IMR-90 (cell line): ENCODE measurements around the gene LHX8. TPM values are rescaled to one million over a fixed set of nuclear protein-coding genes. Genes with fewer than 3 reads are reported as not detected.

Experiments
- ATAC-seq: fragments of 200-7000 bp; cut with Tn5 transposase; 2 replicates; pipeline ENCODE4 v1.9.1; 2020; ENCODE audit warnings: low read depth, mild to moderate bottlenecking, moderate library complexity
- BruUV-seq: library from RNA; stranded (reverse); fragments of 400-500 nt; replicated peaks from 2 replicates; lab custom pipeline; 2021; lab: Mats Ljungman, UMichigan
- CTCF ChIA-PET: fragments of 300-600 bp; formaldehyde crosslinking; extraction: SDS; loops from one replicate; lab custom pipeline; 2021; ENCODE audit warnings: antibody characterized with exemption; lab: Yijun Ruan, JAX
- POLR2A ChIA-PET: fragments of 300-600 bp; sonication (Branson Sonifier 250); formaldehyde crosslinking; loops from one replicate; lab custom pipeline; 2022; ENCODE audit warnings: antibody characterized with exemption; ENCODE audit not compliant: unreplicated experiment; lab: Charles Lee
- DNase-seq: peaks from one replicate; pipeline ENCODE4 v3.0.0; 2013
- H2AFZ ChIP-seq: replicated peaks from 2 replicates; pipeline ENCODE3; 2013; ENCODE audit warnings: low read length, mild to moderate bottlenecking; ENCODE audit not compliant: poor library complexity
- H2AK5ac ChIP-seq: 2 replicates; pipeline ENCODE4 v1.6.1; 2013; ENCODE audit warnings: low read depth, low read length, inconsistent platforms
- H2AK9ac ChIP-seq: replicated peaks from 2 replicates; pipeline ENCODE3; 2013; ENCODE audit warnings: mild to moderate bottlenecking, low read depth, low read length, moderate library complexity; ENCODE audit not compliant: poor library complexity
- H2BK120ac ChIP-seq: 2 replicates; pipeline ENCODE4 v1.6.1; 2013; ENCODE audit warnings: low read depth, low read length, inconsistent platforms
- H2BK15ac ChIP-seq: 3 replicates; pipeline ENCODE4 v1.6.1; 2013; ENCODE audit warnings: low read depth, low read length, inconsistent platforms
- H2BK20ac ChIP-seq: 2 replicates; pipeline ENCODE4 v1.6.1; 2013; ENCODE audit warnings: low read depth, mild to moderate bottlenecking, inconsistent platforms, low read length, moderate library complexity
- H2BK5ac ChIP-seq: 2 replicates; pipeline ENCODE4 v1.6.1; 2013; ENCODE audit warnings: mild to moderate bottlenecking, low read depth, low read length, inconsistent platforms; ENCODE audit not compliant: poor library complexity, severe bottlenecking
- H3K14ac ChIP-seq: replicated peaks from 2 replicates; pipeline ENCODE4 v1.6.1; 2013; ENCODE audit warnings: low read depth, low read length, inconsistent platforms
- H3K18ac ChIP-seq: 2 replicates; pipeline ENCODE4 v1.6.1; 2013; ENCODE audit warnings: low read depth, low read length, control low read depth
- H3K23ac ChIP-seq: 2 replicates; pipeline ENCODE4 v1.6.1; 2013; ENCODE audit warnings: low read depth, low read length, inconsistent platforms
- H3K27ac ChIP-seq: 2 replicates; pipeline ENCODE4 v1.5.1; 2013; ENCODE audit warnings: mild to moderate bottlenecking, control low read depth, low read length; ENCODE audit not compliant: insufficient read depth
- H3K27me3 ChIP-seq: 2 replicates; pipeline ENCODE4 v1.6.1; 2013; ENCODE audit warnings: low read length; ENCODE audit not compliant: control insufficient read depth, insufficient read depth
- H3K36me3 ChIP-seq: 2 replicates; pipeline ENCODE4 v1.6.1; 2013; ENCODE audit warnings: low read length, mixed read lengths; ENCODE audit not compliant: control insufficient read depth, insufficient read depth
- H3K4ac ChIP-seq: 2 replicates; pipeline ENCODE4 v1.6.1; 2013; ENCODE audit warnings: low read depth, low read length, inconsistent platforms
- H3K4me1 ChIP-seq: 2 replicates; pipeline ENCODE4 v1.6.1; 2013; ENCODE audit warnings: low read length, mixed read lengths; ENCODE audit not compliant: control insufficient read depth, insufficient read depth
- H3K4me2 ChIP-seq: 2 replicates; pipeline ENCODE4 v1.6.1; 2013; ENCODE audit warnings: low read depth, mild to moderate bottlenecking, control low read depth, low read length, moderate library complexity
- H3K4me3 ChIP-seq: 2 replicates; pipeline ENCODE4 v1.5.1; 2013; ENCODE audit warnings: low read depth, mild to moderate bottlenecking, control low read depth, low read length, moderate library complexity; ENCODE audit not compliant: insufficient read depth
- H3K56ac ChIP-seq: 2 replicates; pipeline ENCODE4 v1.6.1; 2013; ENCODE audit warnings: low read length, inconsistent platforms; ENCODE audit not compliant: insufficient read depth; ENCODE audit errors: extremely low read depth
- H3K79me1 ChIP-seq, 2 experiments: 2 replicates each; pipeline ENCODE4 v1.6.1; 2013; ENCODE audit warnings: low read length in 2 of 2, inconsistent platforms in 1 of 2, low read depth in 1 of 2
- H3K9ac ChIP-seq: 2 replicates; pipeline ENCODE4 v1.6.1; 2013; ENCODE audit warnings: low read depth, low read length, control low read depth
- H3K9me1 ChIP-seq: 2 replicates; pipeline ENCODE4 v1.6.1; 2013; ENCODE audit warnings: low read length, inconsistent platforms; ENCODE audit not compliant: insufficient read depth
- H3K9me3 ChIP-seq: 2 replicates; pipeline ENCODE4 v1.6.1; 2013; ENCODE audit warnings: low read length; ENCODE audit not compliant: control insufficient read depth, insufficient read depth
- H4K20me1 ChIP-seq: 2 replicates; pipeline ENCODE4 v1.6.1; 2013; ENCODE audit warnings: low read length, inconsistent platforms; ENCODE audit not compliant: insufficient read depth
- H4K5ac ChIP-seq: 2 replicates; pipeline ENCODE4 v1.6.1; 2013; ENCODE audit warnings: mild to moderate bottlenecking, low read depth, low read length, control low read depth
- H4K8ac ChIP-seq, 2 experiments: 2 replicates each; pipeline ENCODE4 v1.6.1; 2013; ENCODE audit warnings: low read depth in 2 of 2, low read length in 2 of 2, control low read depth in 1 of 2, inconsistent platforms in 1 of 2
- H4K91ac ChIP-seq: 2 replicates; pipeline ENCODE4 v1.6.1; 2013; ENCODE audit warnings: low read depth, low read length, inconsistent platforms; ENCODE audit not compliant: insufficient read depth
- BHLHE40 ChIP-seq: fragments of 150-350 bp; IDR thresholded peaks from 2 replicates; pipeline ENCODE4 v1.6.1; 2016; ENCODE audit warnings: mild to moderate bottlenecking, low read depth, low read length
- CEBPB ChIP-seq: IDR thresholded peaks from 2 replicates; pipeline ENCODE4 v1.6.1; 2012; ENCODE audit warnings: low read depth, low read length, improper control_type of control experiment
- CHD1 ChIP-seq: IDR thresholded peaks from 2 replicates; pipeline ENCODE4 v1.6.1; 2012; ENCODE audit warnings: low read depth, low read length, improper control_type of control experiment
- FOS ChIP-seq: fragments of 150-350 bp; IDR thresholded peaks from 2 replicates; pipeline ENCODE4 v1.6.1; 2016; ENCODE audit warnings: low read depth, low read length
- MAFK ChIP-seq: IDR thresholded peaks from 2 replicates; pipeline ENCODE4 v1.6.1; 2012; ENCODE audit warnings: low read depth, low read length, improper control_type of control experiment
- MAZ ChIP-seq: IDR thresholded peaks from 2 replicates; pipeline ENCODE4 v1.6.1; 2012; ENCODE audit warnings: low read depth, mild to moderate bottlenecking, low read length, improper control_type of control experiment, moderate library complexity, borderline replicate concordance
- MXI1 ChIP-seq: IDR thresholded peaks from 2 replicates; pipeline ENCODE4 v1.6.1; 2012; ENCODE audit warnings: low read depth, mild to moderate bottlenecking, low read length, moderate library complexity, borderline replicate concordance
- NFE2L2 ChIP-seq: fragments of 150-350 bp; IDR thresholded peaks from 2 replicates; pipeline ENCODE4 v1.6.1; 2016; ENCODE audit warnings: low read depth, mild to moderate bottlenecking, low read length
- RAD21 ChIP-seq: IDR thresholded peaks from 2 replicates; pipeline ENCODE4 v1.6.1; 2012; ENCODE audit warnings: low read length, improper control_type of control experiment
- RCOR1 ChIP-seq: IDR thresholded peaks from 2 replicates; pipeline ENCODE4 v1.6.1; 2012; ENCODE audit warnings: mild to moderate bottlenecking, low read length, improper control_type of control experiment; ENCODE audit not compliant: insufficient replicate concordance
- RFX5 ChIP-seq: IDR thresholded peaks from 2 replicates; pipeline ENCODE4 v1.8.0; 2012; ENCODE audit warnings: low read depth, mild to moderate bottlenecking, low read length, moderate library complexity
- SMC3 ChIP-seq: fragments of 150-350 bp; IDR thresholded peaks from 2 replicates; pipeline ENCODE4 v1.6.1; 2016; ENCODE audit warnings: low read depth, mild to moderate bottlenecking, antibody characterized with exemption, low read length, moderate library complexity
- dilution Hi-C: fragments of 300-500 bp; cut with HindIII; formaldehyde crosslinking; loops from one replicate; pipeline ENCODE4 v1.14.3; 2018; ENCODE audit warnings: low sequenced_read_pairs; ENCODE audit not compliant: unreplicated experiment
- in situ Hi-C: fragments of 300-500 bp; cut with MboI; formaldehyde crosslinking; loops from 3 replicates; pipeline ENCODE4 v1.14.3; 2019; ENCODE audit warnings: low sequenced_read_pairs, inconsistent platforms, mixed read lengths
- intact Hi-C: fragments of 100-400 bp; cut with micrococcal nuclease; formaldehyde crosslinking; loops from 2 replicates; pipeline ENCODE4 v1.10.0; 2022
- polyA plus RNA-seq, 3 experiments: library from polyadenylated mRNA; depleted of rRNA; stranded (reverse); fragments of >200 nt; gene quantifications; 2 replicates each; pipeline ENCODE4 v1.2.3, GENCODE V29; 2012; ENCODE audit warnings: low replicate concordance in 1 of 3
- total RNA-seq: library from RNA; depleted of rRNA; stranded (reverse); fragments of >200 nt; gene quantifications from 2 replicates; pipeline ENCODE4 v1.2.3, GENCODE V29; 2012
- TF ChIP-seq, protein P1 (sequence below): fragments of 150-350 bp; IDR thresholded peaks from 2 replicates; pipeline ENCODE4 v1.6.1; 2016; ENCODE audit warnings: low read depth, mild to moderate bottlenecking, low read length, moderate library complexity, borderline replicate concordance
- TF ChIP-seq, protein P2 (sequence below): fragments of 150-350 bp; IDR thresholded peaks from 2 replicates; pipeline ENCODE4 v1.6.1; 2017; ENCODE audit warnings: mild to moderate bottlenecking, antibody characterized with exemption, low read length, low read depth
- TF ChIP-seq, protein P3 (sequence below): conservative IDR thresholded peaks from 2 replicates; pipeline ENCODE4 v1.5.1; 2012; ENCODE audit warnings: mild to moderate bottlenecking, low read depth, low read length, improper control_type of control experiment

Gene LHX8
- total and polyA plus RNA-seq, 2 of the 4 experiments (the other 2 are of a cell fraction) = not detected

DNA sequence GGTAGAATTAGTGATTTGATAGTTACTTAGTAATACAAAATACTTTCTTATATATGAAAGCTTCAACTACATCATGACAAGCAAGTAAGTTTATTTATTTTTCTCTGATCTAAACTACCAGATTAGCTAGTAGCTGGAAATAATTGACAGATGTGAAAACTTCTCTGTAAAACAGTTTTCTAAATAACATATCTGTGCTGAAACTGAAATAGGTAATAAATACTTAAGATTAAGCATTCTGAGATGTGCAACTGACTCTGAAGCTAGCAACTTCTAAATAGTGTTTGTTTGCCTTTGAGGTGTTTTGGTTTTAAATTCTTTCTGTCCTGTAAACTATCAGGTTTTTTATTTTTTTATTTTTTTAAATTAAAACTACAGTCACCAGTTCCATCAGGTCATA lies 18.5 kb upstream of the LHX8 start:
- Histone ChIP-seq H3K9ac (no peak overlapping the region), H3K27ac (no peak overlapping the region), H2AK5ac (no peak overlapping the region), H3K79me1 (no peaks in the 10 kb centered on the region), H2BK120ac (no peak overlapping the region), H3K23ac (no peak overlapping the region), H3K56ac (no peak overlapping the region), H4K91ac (no peak overlapping the region), H3K27me3 (no peaks in the 10 kb centered on the region), H3K4me3 (no peak overlapping the region), H3K14ac (no peak overlapping the region), H3K4ac (no peak overlapping the region), H2AK9ac (no peak overlapping the region), H4K8ac (no peak overlapping the region), H3K18ac (no peak overlapping the region), H2BK15ac (no peak overlapping the region), H3K36me3 (no peaks in the 10 kb centered on the region), H3K4me2 (no peak overlapping the region), H3K9me1 (no peaks in the 10 kb centered on the region), H2BK5ac (no peak overlapping the region), H3K4me1 (no peaks in the 10 kb centered on the region), H2AFZ (no peak overlapping the region), H2BK20ac (no peak overlapping the region), H3K9me3 (no peaks in the 10 kb centered on the region; the same call in 1 of the 2 replicates), H4K20me1 (no peaks in the 10 kb centered on the region), H4K5ac (no peak overlapping the region)
- in situ Hi-C loops (no loop called here), intact Hi-C loops (no loop called here), dilution Hi-C loops (no loop called here)
- ChIA-PET CTCF (no interaction called here), POLR2A (no interaction called here)
- ATAC-seq (no peak), DNase-seq (no peak)
- no TSS peak for BruUV-seq
- TF ChIP-seq CEBPB (no peak), MAFK (no peak), MAZ (no peak), RCOR1 (no peak), FOS (no peak), CHD1 (no peak), BHLHE40 (no peak), NFE2L2 (no peak), MXI1 (no peak), SMC3 (no peak), RAD21 (no peak), RFX5 (no peak)
- TF ChIP-seq, protein P1, sequence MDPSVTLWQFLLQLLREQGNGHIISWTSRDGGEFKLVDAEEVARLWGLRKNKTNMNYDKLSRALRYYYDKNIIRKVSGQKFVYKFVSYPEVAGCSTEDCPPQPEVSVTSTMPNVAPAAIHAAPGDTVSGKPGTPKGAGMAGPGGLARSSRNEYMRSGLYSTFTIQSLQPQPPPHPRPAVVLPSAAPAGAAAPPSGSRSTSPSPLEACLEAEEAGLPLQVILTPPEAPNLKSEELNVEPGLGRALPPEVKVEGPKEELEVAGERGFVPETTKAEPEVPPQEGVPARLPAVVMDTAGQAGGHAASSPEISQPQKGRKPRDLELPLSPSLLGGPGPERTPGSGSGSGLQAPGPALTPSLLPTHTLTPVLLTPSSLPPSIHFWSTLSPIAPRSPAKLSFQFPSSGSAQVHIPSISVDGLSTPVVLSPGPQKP = no peak
- TF ChIP-seq, protein P2, sequence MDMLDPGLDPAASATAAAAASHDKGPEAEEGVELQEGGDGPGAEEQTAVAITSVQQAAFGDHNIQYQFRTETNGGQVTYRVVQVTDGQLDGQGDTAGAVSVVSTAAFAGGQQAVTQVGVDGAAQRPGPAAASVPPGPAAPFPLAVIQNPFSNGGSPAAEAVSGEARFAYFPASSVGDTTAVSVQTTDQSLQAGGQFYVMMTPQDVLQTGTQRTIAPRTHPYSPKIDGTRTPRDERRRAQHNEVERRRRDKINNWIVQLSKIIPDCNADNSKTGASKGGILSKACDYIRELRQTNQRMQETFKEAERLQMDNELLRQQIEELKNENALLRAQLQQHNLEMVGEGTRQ = no peak
- TF ChIP-seq, protein P3, sequence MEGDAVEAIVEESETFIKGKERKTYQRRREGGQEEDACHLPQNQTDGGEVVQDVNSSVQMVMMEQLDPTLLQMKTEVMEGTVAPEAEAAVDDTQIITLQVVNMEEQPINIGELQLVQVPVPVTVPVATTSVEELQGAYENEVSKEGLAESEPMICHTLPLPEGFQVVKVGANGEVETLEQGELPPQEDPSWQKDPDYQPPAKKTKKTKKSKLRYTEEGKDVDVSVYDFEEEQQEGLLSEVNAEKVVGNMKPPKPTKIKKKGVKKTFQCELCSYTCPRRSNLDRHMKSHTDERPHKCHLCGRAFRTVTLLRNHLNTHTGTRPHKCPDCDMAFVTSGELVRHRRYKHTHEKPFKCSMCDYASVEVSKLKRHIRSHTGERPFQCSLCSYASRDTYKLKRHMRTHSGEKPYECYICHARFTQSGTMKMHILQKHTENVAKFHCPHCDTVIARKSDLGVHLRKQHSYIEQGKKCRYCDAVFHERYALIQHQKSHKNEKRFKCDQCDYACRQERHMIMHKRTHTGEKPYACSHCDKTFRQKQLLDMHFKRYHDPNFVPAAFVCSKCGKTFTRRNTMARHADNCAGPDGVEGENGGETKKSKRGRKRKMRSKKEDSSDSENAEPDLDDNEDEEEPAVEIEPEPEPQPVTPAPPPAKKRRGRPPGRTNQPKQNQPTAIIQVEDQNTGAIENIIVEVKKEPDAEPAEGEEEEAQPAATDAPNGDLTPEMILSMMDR = no peak
